Transverse colon (tissue), 4 donors: ENCODE results near the gene MC2R. TPM values are rescaled to one million over a fixed set of nuclear protein-coding genes. Genes with fewer than 3 reads are reported as not detected.

ENCODE experiments used
- DNase-seq: peaks from one replicate; pipeline ENCODE4 v3.0.0-alpha.2; 2019
- H3K27ac ChIP-seq, 4 donors: fragments of 200-600 bp; sonication (generic); 2 replicates each; pipeline ENCODE4 v1.5.1; 2016 to 2018; ENCODE audit warnings: inconsistent platforms in 4 of 4
- H3K27me3 ChIP-seq: fragments of 200-600 bp; sonication (generic); 2 replicates; pipeline ENCODE4 v1.5.1; 2017; ENCODE audit warnings: inconsistent platforms
- H3K36me3 ChIP-seq, 4 donors: fragments of 200-600 bp; sonication (generic); 2 replicates each; pipeline ENCODE4 v1.5.1; 2017 to 2019; ENCODE audit warnings: inconsistent platforms in 4 of 4
- H3K4me1 ChIP-seq, 4 donors: fragments of 200-600 bp; sonication (generic); 2 replicates each; pipeline ENCODE4 v1.5.1; 2017 to 2020; ENCODE audit warnings: inconsistent platforms in 4 of 4
- H3K4me3 ChIP-seq, 4 donors: fragments of 200-600 bp; sonication (generic); 1 replicate in 1 of 4; 2 replicates in 3 of 4; pipeline versions ENCODE4 v1.5.1 to v1.6.1; 2017 to 2019; ENCODE audit warnings: inconsistent platforms in 4 of 4
- H3K9me3 ChIP-seq, 2 donors: fragments of 200-600 bp; sonication (generic); 2 replicates each; pipeline ENCODE4 v1.5.1; 2017 to 2019; ENCODE audit warnings: inconsistent platforms in 2 of 2
- EP300 ChIP-seq: sonication (generic); formaldehyde crosslinking; IDR thresholded peaks from one replicate; pipeline ENCODE4 v1.6.1; 2017; ENCODE audit warnings: antibody characterized with exemption, low read depth
- POLR2A ChIP-seq: fragments of 450-650 bp; IDR thresholded peaks from one replicate; pipeline ENCODE4 v1.6.1; 2016; ENCODE audit warnings: antibody characterized with exemption, mild to moderate bottlenecking, moderate library complexity
- POLR2AphosphoS5 ChIP-seq, 3 donors: sonication (generic); formaldehyde crosslinking; IDR thresholded peaks; one replicate each; pipeline ENCODE4 v1.6.1; 2016; ENCODE audit warnings: antibody characterized with exemption in 3 of 3
- WGBS, 2 donors: methylation state at CpG; one replicate each; pipeline ENCODE4 v1.1.5; 2018; ENCODE audit warnings: low coverage in 1 of 2; 5-methylcytosine and 5-hydroxymethylcytosine counted together
- in situ Hi-C, 4 donors: fragments of 200-750 bp; cut with MboI; loops; one replicate each; pipeline versions ENCODE4 v1.15.0 to v1.15.1; 2017; ENCODE audit warnings: low sequenced_read_pairs in 3 of 4, low pct_ligation_motif_present in 1 of 4, low pct_unique_long_range_greater_than_20kb in 1 of 4
- intact Hi-C: fragments of 100-400 bp; cut with DNase I; formaldehyde crosslinking; loops from one replicate; pipeline ENCODE4 v1.15.1; 2023; ENCODE audit warnings: low total_unique reads
- total RNA-seq, 4 donors: library from RNA; depleted of rRNA; stranded (reverse); fragments of >200 nt; gene quantifications; one replicate each; pipeline ENCODE4 v1.1.0, GENCODE V29; 2016
- TF ChIP-seq, protein P1 (sequence below), 5 experiments: fragments of 200-600 bp in 3 of 5; fragments of 450-650 bp in 2 of 5; sonication (generic) in 3 of 5; IDR thresholded peaks; 1 replicate in 2 of 5; 2 replicates in 3 of 5; pipeline ENCODE4 v1.5.1; 2016 to 2017; ENCODE audit warnings: antibody characterized with exemption in 5 of 5, inconsistent platforms in 3 of 5, mild to moderate bottlenecking in 2 of 5, moderate library complexity in 1 of 5

MC2R gene
- total RNA-seq, 4 donors from 2014 or later, result not detected

DNA sequence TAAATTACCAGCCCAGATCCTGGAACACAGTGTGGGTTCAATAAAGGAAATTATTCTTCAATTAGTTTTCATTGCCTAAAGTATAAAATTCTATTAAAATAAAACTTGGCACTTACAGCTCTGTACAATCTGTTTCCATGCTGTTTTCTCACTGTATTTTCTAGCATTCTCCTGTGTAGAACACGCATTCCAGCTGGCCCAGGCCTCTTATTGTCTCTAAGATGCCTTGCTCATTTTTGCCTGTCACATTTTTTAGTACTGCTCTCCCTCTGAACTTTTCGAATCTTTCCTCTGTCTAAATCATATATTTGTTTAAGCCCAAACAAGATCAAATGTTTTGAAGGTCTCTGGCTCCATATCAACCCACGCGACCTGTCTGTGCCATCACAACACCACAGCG lies 20.8 kb downstream of the MC2R start:
- DNase-seq, result no peak
- in situ Hi-C loops (no loop called here), intact Hi-C loops (no loop called here)
- no peaks in the 10 kb centered on the region for H3K9me3 ChIP-seq
- H3K27ac ChIP-seq, result no peak overlapping the region
- no peak overlapping the region for H3K4me3 ChIP-seq
- H3K4me1 ChIP-seq, result no peaks in the 10 kb centered on the region
- H3K27me3 ChIP-seq, result peaks cover 5% of the 10 kb centered on the region
- no peaks in the 10 kb centered on the region for H3K36me3 ChIP-seq
- WGBS, 2 donors, result 68 to 76% methylated on average over 5 of the region's 5 CpGs
- no peak for TF ChIP-seq EP300
- no peak for TF ChIP-seq POLR2AphosphoS5 (IDR thresholded peaks at IDR 0.05)
- no peak for TF ChIP-seq POLR2A
- TF ChIP-seq, protein P1, sequence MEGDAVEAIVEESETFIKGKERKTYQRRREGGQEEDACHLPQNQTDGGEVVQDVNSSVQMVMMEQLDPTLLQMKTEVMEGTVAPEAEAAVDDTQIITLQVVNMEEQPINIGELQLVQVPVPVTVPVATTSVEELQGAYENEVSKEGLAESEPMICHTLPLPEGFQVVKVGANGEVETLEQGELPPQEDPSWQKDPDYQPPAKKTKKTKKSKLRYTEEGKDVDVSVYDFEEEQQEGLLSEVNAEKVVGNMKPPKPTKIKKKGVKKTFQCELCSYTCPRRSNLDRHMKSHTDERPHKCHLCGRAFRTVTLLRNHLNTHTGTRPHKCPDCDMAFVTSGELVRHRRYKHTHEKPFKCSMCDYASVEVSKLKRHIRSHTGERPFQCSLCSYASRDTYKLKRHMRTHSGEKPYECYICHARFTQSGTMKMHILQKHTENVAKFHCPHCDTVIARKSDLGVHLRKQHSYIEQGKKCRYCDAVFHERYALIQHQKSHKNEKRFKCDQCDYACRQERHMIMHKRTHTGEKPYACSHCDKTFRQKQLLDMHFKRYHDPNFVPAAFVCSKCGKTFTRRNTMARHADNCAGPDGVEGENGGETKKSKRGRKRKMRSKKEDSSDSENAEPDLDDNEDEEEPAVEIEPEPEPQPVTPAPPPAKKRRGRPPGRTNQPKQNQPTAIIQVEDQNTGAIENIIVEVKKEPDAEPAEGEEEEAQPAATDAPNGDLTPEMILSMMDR (IDR thresholded peaks at IDR 0.05), result no peak

DNA sequence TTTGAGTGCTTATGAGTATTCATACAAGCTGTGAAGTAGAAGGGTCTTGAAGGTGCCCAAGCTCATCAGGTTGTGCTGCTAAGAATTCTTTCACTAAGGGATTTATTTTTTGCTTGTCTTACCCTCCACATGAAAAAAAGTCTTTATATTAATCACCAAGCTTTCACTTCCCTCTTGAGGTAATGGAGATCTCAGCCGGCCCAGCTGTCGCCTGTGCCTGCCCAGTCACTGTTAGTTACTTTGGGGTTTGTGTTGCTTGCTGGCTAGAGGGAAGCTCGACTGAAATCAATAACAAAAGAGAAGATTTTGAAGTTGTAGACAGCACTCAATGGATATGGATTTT lies 21.9 kb downstream of the MC2R start:
- Histone ChIP-seq H3K36me3 (no peaks in the 10 kb centered on the region), H3K27me3 (peaks cover 5% of the 10 kb centered on the region), H3K27ac (no peak overlapping the region), H3K9me3 (no peaks in the 10 kb centered on the region), H3K4me3 (no peak overlapping the region), H3K4me1 (no peaks in the 10 kb centered on the region)
- WGBS, 2 donors, result 20 to 50% methylated on average over 2 to 3 of the region's 3 CpGs
- intact Hi-C loops, result no loop called here
- no peak for DNase-seq
- TF ChIP-seq POLR2AphosphoS5 (IDR thresholded peaks at IDR 0.05) (no peak), EP300 (no peak), POLR2A (no peak)
- TF ChIP-seq, protein P1 (IDR thresholded peaks at IDR 0.05), result no peak
- in situ Hi-C loops, result no loop called here

DNA sequence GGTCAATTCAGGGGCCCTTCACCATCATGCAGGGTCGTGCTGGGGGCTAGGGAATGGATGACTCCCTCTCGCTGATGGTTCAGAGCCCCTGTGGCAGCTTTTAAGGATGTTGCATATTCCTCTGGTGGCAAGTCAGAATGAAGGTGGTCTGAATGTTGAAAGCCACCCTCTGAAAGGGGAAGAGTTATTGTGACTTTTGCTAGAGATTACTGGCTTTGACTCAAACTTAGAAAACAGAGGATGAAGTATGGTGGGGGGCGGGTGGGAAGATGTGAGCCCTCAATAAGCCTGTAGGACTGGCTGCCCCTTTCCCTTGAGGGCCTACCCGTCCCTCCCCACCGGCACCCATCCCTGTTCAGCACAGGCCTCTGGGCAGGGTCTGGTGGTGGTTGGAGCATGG lies 23.2 kb downstream of the MC2R start:
- Histone ChIP-seq H3K9me3 (no peaks in the 10 kb centered on the region), H3K27ac (no peak overlapping the region), H3K27me3 (peaks cover 5% of the 10 kb centered on the region), H3K36me3 (no peaks in the 10 kb centered on the region), H3K4me1 (no peaks in the 10 kb centered on the region), H3K4me3 (no peak overlapping the region)
- TF ChIP-seq POLR2AphosphoS5 (IDR thresholded peaks at IDR 0.05), result no peak
- TF ChIP-seq POLR2A, result no peak
- TF ChIP-seq, protein P1 (IDR thresholded peaks at IDR 0.05), result no peak
- no peak for TF ChIP-seq EP300
- in situ Hi-C loops, result no loop called here
- WGBS, 2 donors, result 66 to 81% methylated on average over 5 of the region's 5 CpGs
- intact Hi-C loops, result no loop called here
- no peak for DNase-seq

DNA sequence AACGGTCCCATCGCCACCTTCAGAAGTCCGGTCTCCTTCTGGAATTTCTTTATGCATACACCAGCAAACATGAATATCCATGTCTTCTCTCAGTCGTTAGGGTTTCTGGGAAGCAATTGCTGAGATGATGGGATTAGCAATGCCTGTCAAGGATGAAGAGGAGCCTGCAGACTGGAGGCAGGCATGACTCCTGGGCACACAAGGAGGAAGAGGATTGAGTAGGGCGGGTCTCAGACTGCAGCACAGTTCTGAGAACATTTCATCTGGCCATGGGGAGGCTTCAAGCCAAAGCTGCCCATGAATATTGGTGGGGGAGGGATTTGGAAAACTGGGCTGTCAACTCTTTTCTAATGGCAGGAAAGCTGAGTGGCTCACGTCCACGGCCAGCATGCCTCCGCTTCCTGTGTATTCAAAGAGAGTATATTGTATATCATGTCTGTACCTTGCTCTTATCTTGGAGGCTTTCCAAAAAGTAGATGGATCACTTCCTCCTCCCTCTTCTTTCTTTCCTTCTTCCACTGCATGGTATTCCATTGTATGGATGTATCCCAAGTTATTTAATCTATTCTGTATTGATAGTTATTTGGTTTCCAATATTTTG lies 24.5 kb downstream of the MC2R start:
- H3K27me3 ChIP-seq, result peaks cover 5% of the 10 kb centered on the region
- no peak overlapping the region for H3K27ac ChIP-seq
- 63% methylated on average over 8 of the region's 8 CpGs; no CpG with 5 or more reads in 1 of the 2 donors for WGBS, 2 donors
- TF ChIP-seq, protein P1 (IDR thresholded peaks at IDR 0.05), result no peak
- TF ChIP-seq POLR2AphosphoS5 (IDR thresholded peaks at IDR 0.05) (no peak), POLR2A (no peak), EP300 (no peak)
- in situ Hi-C loops, result no loop called here
- H3K9me3 ChIP-seq, result no peaks in the 10 kb centered on the region
- no peak overlapping the region for H3K4me3 ChIP-seq
- intact Hi-C loops, result no loop called here
- no peaks in the 10 kb centered on the region for H3K36me3 ChIP-seq
- H3K4me1 ChIP-seq, result no peaks in the 10 kb centered on the region
- DNase-seq, result no peak
